SU-DHL-6 (cell line): ENCODE results near the gene LTBP2.

Experiments
- H2AFZ ChIP-seq: fragments of 200-600 bp; sonication (generic); 2 replicates; pipeline ENCODE4 v1.6.1; 2014; ENCODE audit warnings: low read depth, mild to moderate bottlenecking, moderate library complexity, mixed read lengths, antibody characterized with exemption, low read length; ENCODE audit not compliant: severe bottlenecking
- H3F3A ChIP-seq: fragments of 200-600 bp; shearing (Covaris generic); 2 replicates; pipeline ENCODE4 v1.6.0; 2016; ENCODE audit warnings: antibody characterized with exemption, mild to moderate bottlenecking; ENCODE audit not compliant: insufficient read depth
- H3K27ac ChIP-seq: fragments of 200-600 bp; sonication (generic); 2 replicates; pipeline ENCODE4 v1.5.1; 2016; ENCODE audit warnings: low read depth, mild to moderate bottlenecking, low read length, moderate library complexity, mixed read lengths
- H3K27me3 ChIP-seq: fragments of 200-600 bp; sonication (generic), shearing (Covaris generic); 2 replicates; pipeline ENCODE4 v1.6.0; 2014; ENCODE audit warnings: mild to moderate bottlenecking, low read length
- H3K36me3 ChIP-seq: fragments of 200-600 bp; sonication (generic); 2 replicates; pipeline ENCODE4 v1.6.1; 2014; ENCODE audit warnings: mild to moderate bottlenecking, low read length, mixed read lengths
- H3K4me2 ChIP-seq: fragments of 300-600, 200-600 bp; shearing (Covaris generic), sonication (generic); 2 replicates; pipeline ENCODE4 v1.6.0; 2014; ENCODE audit warnings: low read length, low read depth, mild to moderate bottlenecking; ENCODE audit not compliant: poor library complexity, severe bottlenecking
- H3K4me3 ChIP-seq: fragments of 200-600 bp; sonication (generic); 2 replicates; pipeline ENCODE4 v1.5.1; 2014; ENCODE audit warnings: antibody characterized with exemption, low read length, mild to moderate bottlenecking, mixed read lengths; ENCODE audit not compliant: insufficient read depth, poor library complexity, severe bottlenecking
- H3K79me2 ChIP-seq: fragments of 200-600 bp; sonication (generic); 2 replicates; pipeline ENCODE4 v1.6.1; 2014; ENCODE audit warnings: mild to moderate bottlenecking, low read length, moderate library complexity; ENCODE audit not compliant: insufficient read depth
- H3K9ac ChIP-seq: fragments of 200-600 bp; sonication (generic); 2 replicates; pipeline ENCODE4 v1.7.0; 2014; ENCODE audit warnings: mild to moderate bottlenecking, low read length
- H3K9me2 ChIP-seq: fragments of 200-600 bp; sonication (generic); replicated peaks from 2 replicates; pipeline ENCODE4 v1.6.1; 2014; ENCODE audit warnings: low read length; ENCODE audit not compliant: insufficient read depth
- H3K9me3 ChIP-seq: fragments of 200-600 bp; sonication (generic); 2 replicates; pipeline ENCODE4 v1.6.1; 2014; ENCODE audit warnings: low read length, mixed read lengths; ENCODE audit not compliant: insufficient read depth
- H4K20me1 ChIP-seq: fragments of 200-600 bp; sonication (generic); 2 replicates; pipeline ENCODE4 v1.6.1; 2014; ENCODE audit warnings: low read depth, mild to moderate bottlenecking, antibody characterized with exemption, low read length, moderate library complexity, mixed read lengths
- CTCF ChIP-seq: fragments of 200-600 bp; sonication (generic); IDR thresholded peaks from one replicate; pipeline ENCODE4 v1.5.1; 2017; ENCODE audit warnings: antibody characterized with exemption, mild to moderate bottlenecking, low read length, moderate library complexity; ENCODE audit not compliant: insufficient read depth, poor library complexity, severe bottlenecking
- EZH2phosphoT487 ChIP-seq: fragments of 200-600 bp; sonication (generic), shearing (Covaris generic); conservative IDR thresholded peaks from 2 replicates; pipeline ENCODE4 v1.6.1; 2018; ENCODE audit warnings: mild to moderate bottlenecking, antibody characterized with exemption, low read length, moderate library complexity, mixed read lengths

Gene LTBP2

GRCh38 chr14:74549588-74549987, 62.4 kb downstream of the LTBP2 start:
- Histone ChIP-seq H3K4me2 (no peak overlapping the region), H3K9ac (no peak overlapping the region), H3K9me3 (no peaks in the 10 kb centered on the region), H3K9me2 (no peaks in the 10 kb centered on the region), H3K4me3 (no peak overlapping the region), H3K27ac (no peak overlapping the region), H2AFZ (no peak overlapping the region), H3K79me2 (no peaks in the 10 kb centered on the region), H3K27me3 (no peaks in the 10 kb centered on the region), H4K20me1 (no peaks in the 10 kb centered on the region), H3K36me3 (no peaks in the 10 kb centered on the region), H3F3A (no peaks in the 10 kb centered on the region)
- TF ChIP-seq EZH2phosphoT487 (no peak), CTCF (no peak)

GRCh38 chr14:74548881-74549280, 63.2 kb downstream of the LTBP2 start:
- H3K9me3 ChIP-seq = no peaks in the 10 kb centered on the region
- H2AFZ ChIP-seq = no peak overlapping the region
- no peaks in the 10 kb centered on the region for H3F3A ChIP-seq
- H3K36me3 ChIP-seq = no peaks in the 10 kb centered on the region
- H3K4me3 ChIP-seq = no peak overlapping the region
- TF ChIP-seq CTCF (no peak), EZH2phosphoT487 (no peak)
- no peak overlapping the region for H3K9ac ChIP-seq
- no peak overlapping the region for H3K27ac ChIP-seq
- no peaks in the 10 kb centered on the region for H3K9me2 ChIP-seq
- H3K27me3 ChIP-seq = no peaks in the 10 kb centered on the region
- no peaks in the 10 kb centered on the region for H4K20me1 ChIP-seq
- H3K4me2 ChIP-seq = no peak overlapping the region
- no peaks in the 10 kb centered on the region for H3K79me2 ChIP-seq

GRCh38 chr14:74547331-74547927, 64.6 kb downstream of the LTBP2 start:
- Histone ChIP-seq H3K9me3 (no peaks in the 10 kb centered on the region), H3K9ac (no peak overlapping the region), H3K27me3 (no peaks in the 10 kb centered on the region), H2AFZ (no peak overlapping the region), H3K4me3 (no peak overlapping the region), H3K9me2 (no peaks in the 10 kb centered on the region), H3K79me2 (no peaks in the 10 kb centered on the region), H3F3A (no peaks in the 10 kb centered on the region), H3K36me3 (no peaks in the 10 kb centered on the region), H4K20me1 (no peaks in the 10 kb centered on the region), H3K4me2 (no peak overlapping the region), H3K27ac (no peak overlapping the region)
- TF ChIP-seq EZH2phosphoT487 (no peak), CTCF (no peak)
